ENCODE data around the gene LITAF.
"Not testable (repeated sequence)": the region's sequence is repeated elsewhere in the genome, so short reads cannot be mapped to it uniquely, and the experiment has no call there.

The LITAF gene

GRCh38 chr16:11620243-11621003, 33.7 kb upstream of the LITAF start:
- no peak for DNase-seq

- no peak for DNase-seq
These were observed 32.7 kb upstream of the LITAF start for GRCh38 chr16:11619327-11619851.

- no peak for DNase-seq
These were observed 31.5 kb upstream of the LITAF start for GRCh38 chr16:11618107-11618717.

GRCh38 chr16:11615748-11616447, 29.2 kb upstream of the LITAF start:
- DNase-seq = no peak

- DNase-seq = no peak
These were observed 28.0 kb upstream of the LITAF start for GRCh38 chr16:11614587-11615175.

GRCh38 chr16:11613381-11614303, 26.9 kb upstream of the LITAF start:
- no peak for DNase-seq

- DNase-seq = no peak
These were observed 25.9 kb upstream of the LITAF start for GRCh38 chr16:11612665-11613025.

- DNase-seq = no peak
These were observed 25.3 kb upstream of the LITAF start for GRCh38 chr16:11611871-11612664.

- no peak for DNase-seq
These were observed 23.9 kb upstream of the LITAF start for GRCh38 chr16:11610580-11610979.

- DNase-seq = no peak
These were observed 23.4 kb upstream of the LITAF start for GRCh38 chr16:11610121-11610505.

- DNase-seq = no peak
These were observed 22.9 kb upstream of the LITAF start for GRCh38 chr16:11609474-11610120.

GRCh38 chr16:11605891-11606290, 19.2 kb upstream of the LITAF start:
- DNase-seq = no peak

- no peak for DNase-seq
These were observed 18.8 kb upstream of the LITAF start for GRCh38 chr16:11605564-11605886.

- DNase-seq = no peak
These were observed 18.3 kb upstream of the LITAF start for GRCh38 chr16:11604783-11605563.

GRCh38 chr16:11604296-11604695, 17.6 kb upstream of the LITAF start:
- DNase-seq = not testable (repeated sequence)

GRCh38 chr16:11603331-11603750, 16.6 kb upstream of the LITAF start:
- DNase-seq = no peak

GRCh38 chr16:11602321-11602720, 15.6 kb upstream of the LITAF start:
- DNase-seq = peak; percentile 96

- DNase-seq = no peak
These were observed 15.2 kb upstream of the LITAF start for GRCh38 chr16:11601911-11602310.

- no peak for DNase-seq
These were observed 14.7 kb upstream of the LITAF start for GRCh38 chr16:11601425-11601824.

GRCh38 chr16:11599579-11599978, 12.9 kb upstream of the LITAF start:
- no peak for DNase-seq

Data from DMS153 (cell line).